Measurements from ENCODE around the gene VTI1A. TPM values are rescaled to one million over a fixed set of nuclear protein-coding genes. Genes with fewer than 3 reads are reported as not detected.
A peak's percentile ranks its signal among the peaks of the same experiment; 100 is the strongest.

Gene VTI1A
- total and polyA plus RNA-seq, 2 of the 8 experiments (the other 6 are each of a cell fraction or from before 2014, with no cell fraction given), result 6.0 to 20.0 TPM

- Histone ChIP-seq H2BK120ac (replicated peaks; ENCODE audit: low read depth, low read length) (no peak overlapping the region), H2BK20ac (ENCODE audit: low read length) (no peak overlapping the region), H3K27me3 (replicated peaks in 1 of 4; ENCODE audit: control insufficient read depth in 3 of 4, extremely low read depth in 1 of 4, insufficient read depth in 3 of 4, low read length in 3 of 4) (no peaks in the 10 kb centered on the region), H3K23ac (ENCODE audit: insufficient read length) (no peak overlapping the region), H3K56ac (replicated peaks; ENCODE audit: insufficient read length, low read depth, low read length) (no peak overlapping the region), H4K20me1 (replicated peaks in 1 of 2; ENCODE audit: control insufficient read depth in 1 of 2, insufficient read depth in 2 of 2, low read length in 2 of 2) (no peaks in the 10 kb centered on the region), H3K9me3 (ENCODE audit: insufficient read depth in 2 of 2, low read depth in 1 of 2, low read length in 1 of 2) (no peaks in the 10 kb centered on the region), H3K79me1 (ENCODE audit: low read depth, low read length) (no peaks in the 10 kb centered on the region), H3K27ac (ENCODE audit: low read depth, low read length) (no peak overlapping the region), H3K4me1 (replicated peaks in 1 of 4; ENCODE audit: control insufficient read depth in 3 of 4, insufficient read depth in 4 of 4, low read length in 3 of 4) (peaks cover 0 to 9% (median 6%) of the 10 kb centered on the region in 4 experiments; a peak in 5 of 7 replicates), H4K5ac (ENCODE audit: insufficient read length, low read depth, low read length) (peak overlapping the region; percentile 34), H3K4ac (replicated peaks; ENCODE audit: insufficient read length, low read depth, low read length) (no peak overlapping the region), H4K8ac (ENCODE audit: extremely low read depth, insufficient read depth, low read length) (no peak overlapping the region), H3K14ac (ENCODE audit: insufficient read length) (no peak overlapping the region), H3K4me2 (ENCODE audit: insufficient read depth in 1 of 2, low read depth in 2 of 2, low read length in 2 of 2) (no peak overlapping the region), H3K18ac (ENCODE audit: extremely low read depth, low read length) (peak overlapping the region; percentile 10), H2BK5ac (ENCODE audit: low read depth, low read length) (0 out of 2 replicates have a peak overlapping the region, but pooled peaks have one; percentile 1), H2AFZ (ENCODE audit: low read length) (no peak overlapping the region), H4K91ac (replicated peaks; ENCODE audit: insufficient read length, low read length) (no peak overlapping the region), H2AK5ac (ENCODE audit: low read depth, low read length) (peak overlapping the region; percentile 0; the same call in 1 of the 2 replicates), H3K23me2 (ENCODE audit: low read depth, low read length) (no peaks in the 10 kb centered on the region; the same call in 1 of the 2 replicates), H2BK15ac (ENCODE audit: low read length) (no peak overlapping the region), H3K9ac (replicated peaks in 1 of 4; ENCODE audit: extremely low read depth in 1 of 4, low read depth in 3 of 4, low read length in 3 of 4) (no peak overlapping the region), H3K4me3 (ENCODE audit: extremely low read depth in 1 of 4, insufficient read depth in 2 of 4, low read depth in 3 of 4, low read length in 4 of 4) (no peak overlapping the region), H2BK12ac (ENCODE audit: low read depth, low read length) (no peak overlapping the region), H3K79me2 (ENCODE audit: control insufficient read depth in 1 of 2, insufficient read depth in 2 of 2, low read length in 2 of 2) (no peaks in the 10 kb centered on the region), H3K36me3 (ENCODE audit: control insufficient read depth in 2 of 4, insufficient read depth in 4 of 4, low read length in 3 of 4) (no peaks in the 10 kb centered on the region)
- no peak for FAIRE-seq
- DNase-seq (ENCODE audit: low read depth in 1 of 2, low spot score in 2 of 2), result no peak
- TF ChIP-seq HDAC6 (IDR thresholded peaks at IDR 0.05; ENCODE audit: low read depth, low read length) (no peak), TCF12 (IDR thresholded peaks at IDR 0.05; ENCODE audit: low read depth, low read length) (no peak)
- ChIA-PET CTCF (ENCODE audit: partially characterized antibody) (interaction anchor here (0.6 kb wide), 1 partner anchor 105 kb away, joined by 3 read pairs; no protein-coding TSS in a partner anchor), POLR2A (ENCODE audit: partially characterized antibody) (no interaction called here)
- WGBS, 2 experiments (ENCODE audit: extremely low coverage in 1 of 2, insufficient coverage in 1 of 2, insufficient read length in 1 of 2, insufficient replicate concordance in 2 of 2, low coverage in 1 of 2, low lambda C conversion rate in 2 of 2, missing lambda C conversion rate in 1 of 2), result 84% methylated on average over 7 of the region's 7 CpGs; no CpG with 5 or more reads in 1 of the 2 experiments
These were observed 321.1 kb downstream of the VTI1A start for GRCh38 chr10:112768121-112768520.
